ENCODE data around the gene JUND. TPM values are rescaled to one million over a fixed set of nuclear protein-coding genes. Genes with fewer than 3 reads are reported as not detected.
A peak's percentile ranks its signal among the peaks of the same experiment; 100 is the strongest.

The JUND gene
- total and polyA plus RNA-seq, 2 of the 8 experiments (the other 6 are each of a cell fraction or from before 2014, with no cell fraction given) = 54.0 to 77.5 TPM

DNA sequence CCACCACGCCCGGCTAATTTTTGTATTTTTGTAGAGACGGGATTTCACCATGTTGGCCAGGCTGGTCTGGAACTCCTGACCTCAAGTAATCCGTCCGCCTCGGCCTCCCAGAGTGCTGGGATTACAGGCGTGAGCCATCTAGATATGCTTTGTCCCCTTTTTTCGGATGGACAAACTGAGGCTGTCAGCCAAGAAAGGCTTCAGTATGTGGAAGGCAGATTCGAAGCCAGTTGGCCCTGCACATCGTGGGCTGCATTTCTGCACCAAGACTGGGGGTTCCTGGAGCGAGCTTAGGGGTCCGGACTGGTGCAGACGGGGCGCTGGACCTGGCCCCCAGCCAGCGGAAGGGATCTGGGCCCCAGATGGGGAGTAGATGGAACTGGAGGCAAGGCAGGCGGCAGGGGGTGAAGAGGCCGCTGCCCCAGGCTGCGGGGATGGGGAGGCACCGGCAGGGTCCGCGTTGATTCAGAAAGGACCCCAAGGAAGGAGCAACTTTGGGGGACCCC lies 9.7 kb upstream of the JUND start:
- H3K4me2 ChIP-seq (ENCODE audit: insufficient read depth in 1 of 2, low read depth in 2 of 2, low read length in 2 of 2) = peak overlapping the region; percentile 75 to 84

More for the DNA sequence above, 9.7 kb upstream of the JUND start:
- H3K27me3 ChIP-seq (replicated peaks in 1 of 4; ENCODE audit: control insufficient read depth in 3 of 4, extremely low read depth in 1 of 4, insufficient read depth in 3 of 4, low read length in 3 of 4) = peaks cover 0 to 6% (median 0%) of the 10 kb centered on the region in 4 experiments; a peak in 3 of 7 replicates
- H2BK5ac ChIP-seq (ENCODE audit: low read depth, low read length) = peak overlapping the region; percentile 94; the same call in 1 of the 2 replicates
- H3K9me3 ChIP-seq (ENCODE audit: insufficient read depth in 2 of 2, low read depth in 1 of 2, low read length in 1 of 2) = no peaks in the 10 kb centered on the region
- peak overlapping the region; percentile 75 for H2BK12ac ChIP-seq (ENCODE audit: low read depth, low read length)
- ChIA-PET CTCF (ENCODE audit: partially characterized antibody) (interaction anchor here (0.8 to 1.6 kb wide), 2 partner anchors 12 to 35 kb away, joined by 4 read pairs; no protein-coding TSS in a partner anchor), POLR2A (ENCODE audit: partially characterized antibody) (interaction anchor here (1.0 to 6.2 kb wide), 9 partner anchors 10 to 135 kb away, joined by 3 to 237 read pairs (median 4); partner anchors contain the start of genes JUND and SSBP4)
- peak overlapping the region; percentile 97 for H3K18ac ChIP-seq (ENCODE audit: extremely low read depth, low read length)
- peaks cover 4 to 37% (median 28%) of the 10 kb centered on the region in 4 experiments for H3K4me1 ChIP-seq (replicated peaks in 1 of 4; ENCODE audit: control insufficient read depth in 3 of 4, insufficient read depth in 4 of 4, low read length in 3 of 4)
- H3K14ac ChIP-seq (ENCODE audit: insufficient read length) = no peak overlapping the region
- peak overlapping the region; percentile 55 to 75 (median 66) for H3K4me3 ChIP-seq (ENCODE audit: extremely low read depth in 1 of 4, insufficient read depth in 2 of 4, low read depth in 3 of 4, low read length in 4 of 4)
- H4K8ac ChIP-seq (ENCODE audit: extremely low read depth, insufficient read depth, low read length) = peak overlapping the region; percentile 22; the same call in 1 of the 2 replicates
- H3K56ac ChIP-seq (replicated peaks; ENCODE audit: insufficient read length, low read depth, low read length) = peak overlapping the region; percentile 84
- no peak for DNase-seq (ENCODE audit: low read depth in 1 of 2, low spot score in 2 of 2)
- H2BK20ac ChIP-seq (ENCODE audit: low read length) = no peak overlapping the region
- WGBS, 2 experiments (ENCODE audit: extremely low coverage in 1 of 2, insufficient coverage in 1 of 2, insufficient read length in 1 of 2, insufficient replicate concordance in 2 of 2, low coverage in 1 of 2, low lambda C conversion rate in 2 of 2, missing lambda C conversion rate in 1 of 2) = 39% methylated on average over 21 of the region's 21 CpGs; no CpG with 5 or more reads in 1 of the 2 experiments
- peak overlapping the region; percentile 15 for H4K91ac ChIP-seq (replicated peaks; ENCODE audit: insufficient read length, low read length)
- no peak overlapping the region for H3K23ac ChIP-seq (ENCODE audit: insufficient read length)
- peak overlapping the region; percentile 95; the same call in 1 of the 2 replicates for H2BK15ac ChIP-seq (ENCODE audit: low read length)
- H2BK120ac ChIP-seq (replicated peaks; ENCODE audit: low read depth, low read length) = peak overlapping the region; percentile 87
- peak overlapping the region; percentile 66 for H4K5ac ChIP-seq (ENCODE audit: insufficient read length, low read depth, low read length)
- peak overlapping the region; percentile 94 for H3K4ac ChIP-seq (replicated peaks; ENCODE audit: insufficient read length, low read depth, low read length)
- peaks cover 0 to 8% of the 10 kb centered on the region in 2 experiments for H4K20me1 ChIP-seq (replicated peaks in 1 of 2; ENCODE audit: control insufficient read depth in 1 of 2, insufficient read depth in 2 of 2, low read length in 2 of 2)
- H2AFZ ChIP-seq (ENCODE audit: low read length) = no peak overlapping the region
- H2AK5ac ChIP-seq (ENCODE audit: low read depth, low read length) = 0 out of 2 replicates have a peak overlapping the region, but pooled peaks have one; percentile 25
- H3K36me3 ChIP-seq (ENCODE audit: control insufficient read depth in 2 of 4, insufficient read depth in 4 of 4, low read length in 3 of 4) = no peaks in the 10 kb centered on the region; a peak in 1 of 8 replicates
- peaks cover 31% of the 10 kb centered on the region for H3K23me2 ChIP-seq (ENCODE audit: low read depth, low read length)
- H3K9ac ChIP-seq (replicated peaks in 1 of 4; ENCODE audit: extremely low read depth in 1 of 4, low read depth in 3 of 4, low read length in 3 of 4) = no peak overlapping the region; a peak in 2 of 7 replicates
- no peak for TF ChIP-seq CBX5 (IDR thresholded peaks at IDR 0.05; ENCODE audit: low read depth, low read length)
- TF ChIP-seq KDM1A (IDR thresholded peaks at IDR 0.05; ENCODE audit: borderline replicate concordance, low read length) = peak; percentile 78; the same call in 1 of the 2 replicates
- no peaks in the 10 kb centered on the region for H3K79me2 ChIP-seq (ENCODE audit: control insufficient read depth in 1 of 2, insufficient read depth in 2 of 2, low read length in 2 of 2)
- H3K27ac ChIP-seq (ENCODE audit: low read depth, low read length) = peak overlapping the region; percentile 81; the same call in 1 of the 2 replicates
- FAIRE-seq = no peak
- no peaks in the 10 kb centered on the region for H3K79me1 ChIP-seq (ENCODE audit: low read depth, low read length)

Data from H1 (cell line).